Stimulated activated CD4-positive, alpha-beta T cell treated with anti-CD3 and anti-CD28 coated beads, TNF-alpha, amount 100 ng/mL, for 48 hours (primary cell): Measurements from ENCODE around the gene ARHGEF7.
"Not testable (repeated sequence)": the region's sequence is repeated elsewhere in the genome, so short reads cannot be mapped to it uniquely, and the experiment has no call there.

Experiments
- DNase-seq, 3 donors: peaks; one replicate each; pipeline ENCODE4 v3.0.0-alpha.2; 2020; ENCODE audit warnings: low read depth in 3 of 3

The ARHGEF7 gene

GRCh38 chr13:111253365-111253872 lies 138.3 kb downstream of the ARHGEF7 start:
- DNase-seq: no peak

GRCh38 chr13:111255228-111255790 lies 140.2 kb downstream of the ARHGEF7 start:
- no peak for DNase-seq

GRCh38 chr13:111256458-111256857 lies 141.3 kb downstream of the ARHGEF7 start:
- DNase-seq: no peak

- no peak for DNase-seq
These were observed 141.8 kb downstream of the ARHGEF7 start for GRCh38 chr13:111256946-111257345.

- not testable (repeated sequence) for DNase-seq
These were observed 142.8 kb downstream of the ARHGEF7 start for GRCh38 chr13:111257899-111258298.

GRCh38 chr13:111258637-111259036 lies 143.5 kb downstream of the ARHGEF7 start:
- no peak for DNase-seq

GRCh38 chr13:111259058-111259457 lies 143.9 kb downstream of the ARHGEF7 start:
- DNase-seq: no peak

GRCh38 chr13:111261326-111261725 lies 146.2 kb downstream of the ARHGEF7 start:
- no peak for DNase-seq

- DNase-seq: no peak
These were observed 147.2 kb downstream of the ARHGEF7 start for GRCh38 chr13:111262281-111262680.

GRCh38 chr13:111262715-111263114 lies 147.6 kb downstream of the ARHGEF7 start:
- DNase-seq: no peak

GRCh38 chr13:111263566-111263965 lies 148.5 kb downstream of the ARHGEF7 start:
- DNase-seq: no peak

- DNase-seq: no peak
These were observed 150.0 kb downstream of the ARHGEF7 start for GRCh38 chr13:111265006-111265700.

- no peak for DNase-seq
These were observed 150.6 kb downstream of the ARHGEF7 start for GRCh38 chr13:111265701-111266035.

GRCh38 chr13:111267205-111267604 lies 152.1 kb downstream of the ARHGEF7 start:
- no peak for DNase-seq

GRCh38 chr13:111267784-111268183 lies 152.7 kb downstream of the ARHGEF7 start:
- no peak for DNase-seq

GRCh38 chr13:111269508-111269907 lies 154.4 kb downstream of the ARHGEF7 start:
- no peak for DNase-seq

GRCh38 chr13:111270126-111270525 lies 155.0 kb downstream of the ARHGEF7 start:
- DNase-seq: no peak

- no peak for DNase-seq
These were observed 155.9 kb downstream of the ARHGEF7 start for GRCh38 chr13:111270765-111271698.

- DNase-seq: no peak
These were observed 157.0 kb downstream of the ARHGEF7 start for GRCh38 chr13:111272117-111272516.

GRCh38 chr13:111275382-111275781 lies 160.3 kb downstream of the ARHGEF7 start:
- no peak for DNase-seq

GRCh38 chr13:111275995-111276618 lies 161.0 kb downstream of the ARHGEF7 start:
- no peak for DNase-seq

- DNase-seq: no peak
These were observed 163.1 kb downstream of the ARHGEF7 start for GRCh38 chr13:111278258-111278657.
